BJ (cell line): ENCODE data around the gene CSF1R. TPM values are rescaled to one million over a fixed set of nuclear protein-coding genes. Genes with fewer than 3 reads are reported as not detected.

Experiments used
- CTCF ChIA-PET: fragments of 350-600 bp; formaldehyde crosslinking; extraction: SDS; loops from one replicate; lab custom pipeline; 2021; ENCODE audit warnings: antibody characterized with exemption, inconsistent platforms; lab: Yijun Ruan, JAX
- POLR2A ChIA-PET: fragments of 300-600 bp; sonication (Branson Sonifier 250); formaldehyde crosslinking; extraction: SDS; loops from one replicate; lab custom pipeline; 2021; ENCODE audit warnings: antibody characterized with exemption; lab: Charles Lee
- DNase-seq: peaks from one replicate; pipeline ENCODE4 v3.0.0-alpha.2; 2011; ENCODE audit warnings: low read depth
- H3K27me3 ChIP-seq: 2 replicates; pipeline ENCODE4 v1.6.0; 2011; ENCODE audit warnings: low read length; ENCODE audit not compliant: control insufficient read depth, insufficient read depth
- H3K36me3 ChIP-seq: 2 replicates; pipeline ENCODE4 v1.5.1; 2011; ENCODE audit warnings: low read length; ENCODE audit not compliant: control insufficient read depth, insufficient read depth
- H3K4me3 ChIP-seq: 2 replicates; pipeline ENCODE4 v1.5.1; 2011; ENCODE audit warnings: low read depth, mild to moderate bottlenecking, control low read depth, low read length
- CTCF ChIP-seq: IDR thresholded peaks from 2 replicates; pipeline ENCODE4 v1.5.1; 2011; ENCODE audit warnings: low read depth, mild to moderate bottlenecking, control low read depth, inconsistent platforms, low read length, moderate library complexity; ENCODE audit not compliant: insufficient read depth
- polyA plus RNA-seq: library from polyadenylated mRNA; depleted of rRNA; stranded (reverse); fragments of >200 nt; gene quantifications from 2 replicates; pipeline ENCODE4 v1.2.3, GENCODE V29; 2011

The CSF1R gene
- polyA plus RNA-seq, 1 experiment, result 0.29 TPM

- H3K36me3 ChIP-seq, result peaks cover 74% of the 10 kb centered on the region
- no peak for DNase-seq
- ChIA-PET POLR2A (no interaction called here), CTCF (interaction anchor here (0.9 to 4.3 kb wide), 5 partner anchors 26 to 86 kb away, joined by 3 to 26 read pairs (median 12); no protein-coding TSS in a partner anchor)
- TF ChIP-seq CTCF, result no peak
- H3K27me3 ChIP-seq, result no peaks in the 10 kb centered on the region
- H3K4me3 ChIP-seq, result no peak overlapping the region
Measured at GRCh38 chr5:150132740-150133139, 46.4 kb upstream of the CSF1R start.

GRCh38 chr5:150131978-150132694 lies 45.8 kb upstream of the CSF1R start:
- DNase-seq, result no peak
- ChIA-PET CTCF (interaction anchor here (0.9 to 4.3 kb wide), 9 partner anchors 8 to 298 kb away, joined by 3 to 26 read pairs (median 9); partner anchors contain the start of gene PDGFRB), POLR2A (no interaction called here)
- Histone ChIP-seq H3K36me3 (peaks cover 76% of the 10 kb centered on the region), H3K4me3 (no peak overlapping the region), H3K27me3 (no peaks in the 10 kb centered on the region)
- TF ChIP-seq CTCF, result no peak

GRCh38 chr5:150131461-150131860 lies 45.1 kb upstream of the CSF1R start:
- H3K4me3 ChIP-seq, result no peak overlapping the region
- no peaks in the 10 kb centered on the region for H3K27me3 ChIP-seq
- CTCF ChIA-PET, result interaction anchor here (0.9 to 4.3 kb wide), 12 partner anchors 9 to 297 kb away, joined by 3 to 26 read pairs (median 8); partner anchors contain the start of gene PDGFRB
- no peak for DNase-seq
- no peak for TF ChIP-seq CTCF
- POLR2A ChIA-PET, result no interaction called here
- H3K36me3 ChIP-seq, result peaks cover 76% of the 10 kb centered on the region

- POLR2A ChIA-PET, result no interaction called here
- peaks cover 76% of the 10 kb centered on the region for H3K36me3 ChIP-seq
Measured at GRCh38 chr5:150130493-150130922, 44.2 kb upstream of the CSF1R start.

More at GRCh38 chr5:150130493-150130922, 44.2 kb upstream of the CSF1R start:
- no peak for TF ChIP-seq CTCF
- CTCF ChIA-PET, result interaction anchor here (0.6 to 4.3 kb wide), 20 partner anchors 8 to 243 kb away, joined by 3 to 26 read pairs (median 4); partner anchors contain the start of gene PDGFRB
- Histone ChIP-seq H3K4me3 (no peak overlapping the region), H3K27me3 (no peaks in the 10 kb centered on the region)
- DNase-seq, result no peak
